ENCODE measurements around the gene EMCN.

EMCN gene

GRCh38 chr4:100493756-100494155 is 24.1 kb downstream of the EMCN start:
- DNase-seq (ENCODE audit: low read depth, low spot score): no peak

GRCh38 chr4:100492129-100492528 is 25.7 kb downstream of the EMCN start:
- DNase-seq (ENCODE audit: low read depth, low spot score): no peak

GRCh38 chr4:100489305-100489704 is 28.5 kb downstream of the EMCN start:
- DNase-seq (ENCODE audit: low read depth, low spot score): no peak

- DNase-seq (ENCODE audit: low read depth, low spot score): no peak
These were observed 31.3 kb downstream of the EMCN start for GRCh38 chr4:100486496-100486895.

GRCh38 chr4:100483796-100484195 is 34.0 kb downstream of the EMCN start:
- DNase-seq (ENCODE audit: low read depth, low spot score): no peak

GRCh38 chr4:100479971-100480370 is 37.9 kb downstream of the EMCN start:
- DNase-seq (ENCODE audit: low read depth, low spot score): no peak

- DNase-seq (ENCODE audit: low read depth, low spot score): no peak
These were observed 48.3 kb downstream of the EMCN start for GRCh38 chr4:100469555-100469954.

GRCh38 chr4:100466501-100466900 is 51.3 kb downstream of the EMCN start:
- DNase-seq (ENCODE audit: low read depth, low spot score): no peak

GRCh38 chr4:100461807-100462605 is 55.8 kb downstream of the EMCN start:
- no peak for DNase-seq (ENCODE audit: low read depth, low spot score)

GRCh38 chr4:100450449-100450848 is 67.4 kb downstream of the EMCN start:
- no peak for DNase-seq (ENCODE audit: low read depth, low spot score)

- DNase-seq (ENCODE audit: low read depth, low spot score): no peak
These were observed 86.4 kb downstream of the EMCN start for GRCh38 chr4:100431416-100431815.

- no peak for DNase-seq (ENCODE audit: low read depth, low spot score)
These were observed 87.4 kb downstream of the EMCN start for GRCh38 chr4:100430451-100430850.

GRCh38 chr4:100429616-100430015 is 88.2 kb downstream of the EMCN start:
- DNase-seq (ENCODE audit: low read depth, low spot score): no peak

- DNase-seq (ENCODE audit: low read depth, low spot score): no peak
These were observed 89.8 kb downstream of the EMCN start for GRCh38 chr4:100428051-100428450.

GRCh38 chr4:100424376-100424775 is 93.4 kb downstream of the EMCN start:
- no peak for DNase-seq (ENCODE audit: low read depth, low spot score)

GRCh38 chr4:100422894-100423293 is 94.9 kb downstream of the EMCN start:
- no peak for DNase-seq (ENCODE audit: low read depth, low spot score)

- DNase-seq (ENCODE audit: low read depth, low spot score): no peak
These were observed 96.4 kb downstream of the EMCN start for GRCh38 chr4:100421361-100421978.

GRCh38 chr4:100420571-100420970 is 97.3 kb downstream of the EMCN start:
- DNase-seq (ENCODE audit: low read depth, low spot score): no peak

GRCh38 chr4:100417565-100417964 is 100.3 kb downstream of the EMCN start:
- DNase-seq (ENCODE audit: low read depth, low spot score): no peak

- no peak for DNase-seq (ENCODE audit: low read depth, low spot score)
These were observed 103.6 kb downstream of the EMCN start for GRCh38 chr4:100414016-100414790.

- DNase-seq (ENCODE audit: low read depth, low spot score): no peak
These were observed 126.0 kb downstream of the EMCN start for GRCh38 chr4:100391863-100392262.

- DNase-seq (ENCODE audit: low read depth, low spot score): no peak
These were observed 126.7 kb downstream of the EMCN start for GRCh38 chr4:100391086-100391485.

GRCh38 chr4:100386270-100386669 is 131.6 kb downstream of the EMCN start:
- no peak for DNase-seq (ENCODE audit: low read depth, low spot score)

All from iPS DF 19.7 (cell line).